NCI-H526 (cell line): ENCODE measurements around the gene ZNF275.
"Not testable (repeated sequence)": the region's sequence is repeated elsewhere in the genome, so short reads cannot be mapped to it uniquely, and the experiment has no call there.

ENCODE experiments used
- DNase-seq, 2 experiments: peaks; one replicate each; lab custom pipeline; 2025; lab: John Stamatoyannopoulos, UW

ZNF275 gene, protein sequence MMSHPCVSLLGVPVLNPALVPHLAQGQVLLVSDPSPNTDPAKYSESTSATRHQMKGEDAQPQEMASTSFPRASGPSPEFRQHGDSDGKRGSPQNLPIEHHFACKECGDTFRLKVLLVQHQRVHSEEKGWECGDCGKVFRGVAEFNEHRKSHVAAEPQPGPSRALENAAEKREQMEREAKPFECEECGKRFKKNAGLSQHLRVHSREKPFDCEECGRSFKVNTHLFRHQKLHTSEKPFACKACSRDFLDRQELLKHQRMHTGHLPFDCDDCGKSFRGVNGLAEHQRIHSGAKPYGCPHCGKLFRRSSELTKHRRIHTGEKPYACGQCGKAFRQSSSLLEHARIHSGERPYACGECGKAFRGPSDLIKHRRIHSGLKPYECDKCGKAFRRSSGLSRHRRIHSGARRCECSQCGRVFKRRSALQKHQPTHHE

DNA sequence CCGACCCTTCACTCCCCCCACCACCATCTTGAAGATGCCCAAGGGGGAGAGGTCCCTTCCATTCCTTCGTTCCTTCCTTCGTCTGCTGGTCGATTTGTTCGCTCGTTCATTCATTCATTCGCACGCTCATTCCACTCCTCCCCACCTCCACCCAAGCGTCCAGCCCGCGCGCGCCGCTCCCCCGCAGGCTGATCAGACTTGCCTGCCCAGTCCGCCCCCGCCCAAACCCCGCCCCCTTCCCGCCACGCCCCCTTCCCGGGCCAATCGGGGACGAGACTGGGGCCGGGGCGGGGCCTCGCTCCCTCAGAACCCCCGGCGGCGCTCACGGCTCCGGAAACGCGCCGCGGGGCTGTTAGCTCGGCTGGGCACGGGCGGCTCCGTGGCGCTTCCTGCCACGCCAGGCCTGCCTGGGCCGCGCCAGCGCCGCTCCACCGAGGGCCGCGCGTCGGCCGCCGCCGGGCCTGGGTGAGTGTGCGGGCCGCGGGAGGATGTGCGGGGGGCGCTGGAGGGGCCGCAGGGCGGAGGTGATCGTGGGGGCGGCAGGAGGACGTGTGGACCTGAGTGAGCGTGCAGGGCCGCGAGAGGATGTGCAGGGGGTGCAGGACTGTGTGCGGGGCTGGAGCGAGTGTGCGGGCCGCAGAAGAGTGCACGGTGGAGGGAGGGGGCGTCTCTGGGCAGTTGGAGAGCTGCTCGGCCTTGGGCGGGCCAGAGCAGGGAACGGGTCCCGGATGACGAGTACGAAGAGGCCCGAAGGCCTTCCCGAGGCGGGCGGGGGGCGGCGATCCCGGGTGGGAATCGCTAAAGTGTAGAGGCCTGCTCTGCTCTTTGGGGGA is at the start of gene ZNF275:
ZNF275 (plus strand) TSS at position 333 of the 833 bp plus-strand sequence. CDS start 2,527 bp downstream, outside the sequence.
- DNase-seq = peak; percentile 17 to 90

DNA sequence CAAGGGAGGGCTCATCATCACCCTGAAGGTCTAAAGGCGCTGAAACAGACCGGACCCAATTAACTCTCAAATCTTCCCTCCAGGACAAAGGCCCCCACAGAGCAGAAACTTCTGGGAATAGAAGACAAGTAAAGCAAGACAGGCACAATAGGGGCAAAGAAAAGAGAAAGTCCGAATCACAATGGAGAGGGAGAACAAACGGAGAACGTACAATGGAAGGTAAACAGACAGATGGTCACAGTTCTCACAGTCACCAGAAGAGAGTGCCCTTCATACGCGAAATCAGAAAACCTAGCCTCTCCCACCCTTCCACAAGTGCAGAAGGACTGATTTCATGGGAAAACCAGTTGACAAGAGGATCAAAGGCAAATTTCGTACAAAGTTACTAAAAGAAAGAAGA is 48.3 kb upstream of the ZNF275 start:
- not testable (repeated sequence) for DNase-seq

DNA sequence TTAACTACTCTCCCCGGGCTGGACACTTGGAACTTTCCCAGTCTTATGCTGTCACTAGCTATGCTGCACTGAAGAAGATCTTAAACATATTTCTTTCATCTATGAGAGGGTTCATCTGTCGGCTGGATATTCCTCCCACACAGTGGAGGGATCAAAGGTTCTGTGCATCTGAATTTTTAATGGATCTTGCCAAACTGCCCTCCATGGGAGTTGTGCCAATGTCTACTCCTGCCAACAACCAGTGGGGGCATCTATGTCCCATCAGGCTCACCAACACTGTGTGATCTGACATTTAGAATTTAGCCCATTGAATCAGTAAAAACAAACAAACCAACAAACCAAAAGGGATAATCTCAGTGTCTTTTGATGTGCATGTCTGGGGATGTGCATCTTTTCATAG is 45.1 kb upstream of the ZNF275 start:
- not testable (repeated sequence) for DNase-seq

DNA sequence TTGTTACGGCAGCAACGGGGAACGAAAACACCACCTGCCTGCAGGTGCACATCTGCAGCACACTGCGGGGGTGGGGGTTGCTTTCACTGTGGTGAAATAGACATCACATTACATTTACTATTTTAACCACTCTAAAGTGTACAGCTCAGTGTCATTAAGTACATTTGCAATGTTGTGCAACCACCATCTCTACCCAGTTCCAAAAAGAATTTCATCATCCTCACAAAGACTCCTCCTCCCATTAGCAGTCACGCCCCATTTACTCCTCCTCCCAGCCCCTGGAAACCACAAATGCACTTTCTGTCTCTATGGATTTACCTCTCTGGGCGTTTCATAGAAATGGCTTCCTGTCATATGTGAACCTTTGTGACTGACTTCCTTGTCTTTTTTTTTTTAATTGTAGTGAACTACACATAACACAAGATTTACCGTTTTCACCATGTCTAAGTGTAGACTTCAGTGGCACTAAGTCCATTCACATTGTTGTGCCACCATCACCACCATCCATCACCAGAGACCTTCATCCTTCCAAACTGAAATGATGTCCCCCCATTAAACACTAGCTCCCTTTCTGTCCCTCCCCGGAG is 40.4 kb upstream of the ZNF275 start:
- DNase-seq = not testable (repeated sequence)

DNA sequence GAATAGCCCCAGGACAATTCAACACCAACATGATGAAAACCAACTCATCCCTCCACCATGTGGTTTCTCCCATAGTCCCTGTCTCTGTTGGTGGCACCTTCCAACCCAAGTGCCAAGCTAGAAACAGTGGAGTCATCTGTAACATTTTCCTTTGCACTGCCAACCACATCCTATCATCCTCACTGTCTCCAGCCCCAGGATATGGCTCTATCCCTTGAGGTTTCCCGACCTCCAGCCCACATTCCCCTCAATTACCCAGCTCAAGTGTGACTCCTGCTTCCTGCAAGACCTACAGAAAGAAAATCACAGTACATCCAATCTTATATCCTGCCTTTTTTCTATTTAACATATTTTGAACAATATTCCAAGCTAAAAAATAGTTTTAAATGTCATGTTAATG is 36.6 kb upstream of the ZNF275 start:
- no peak for DNase-seq

DNA sequence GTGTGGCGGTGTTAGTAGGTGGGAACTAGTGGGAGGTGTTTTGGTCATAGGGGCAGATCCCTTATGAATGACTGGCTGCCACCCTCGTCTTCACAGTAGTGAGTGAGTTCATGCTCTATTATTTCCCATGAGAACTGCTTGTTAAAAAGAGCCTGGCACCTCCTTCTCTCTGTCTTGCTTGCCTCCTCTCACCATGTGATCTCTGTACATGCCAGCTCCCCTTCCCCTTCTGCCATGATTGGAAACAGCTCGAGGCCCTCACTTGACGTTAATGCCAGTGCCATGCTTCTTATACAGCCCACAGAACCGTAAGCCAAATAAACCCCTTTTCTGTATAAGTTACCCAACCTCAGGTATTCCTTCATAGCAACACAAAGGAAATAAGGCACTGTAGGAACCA is 34.1 kb upstream of the ZNF275 start:
- no peak for DNase-seq

DNA sequence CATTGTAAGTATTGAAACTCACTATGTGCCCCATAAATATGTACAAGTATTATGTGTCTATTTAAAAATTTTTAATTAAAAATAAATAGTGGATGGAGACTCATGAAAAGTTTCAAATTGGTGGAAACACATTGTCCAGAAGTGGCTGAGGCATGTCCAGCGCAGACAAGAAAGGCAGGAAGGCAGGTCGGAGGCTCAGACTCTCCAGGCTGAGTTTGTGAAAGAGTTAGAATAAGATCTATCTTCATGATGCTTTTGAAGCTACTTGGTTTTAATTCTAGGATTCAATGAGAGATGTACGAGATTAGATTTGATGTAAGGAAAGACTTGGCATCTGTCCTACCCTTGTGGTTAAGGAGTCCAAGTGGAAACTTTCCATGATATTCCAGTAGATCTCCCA is 32.2 kb upstream of the ZNF275 start:
- no peak for DNase-seq

DNA sequence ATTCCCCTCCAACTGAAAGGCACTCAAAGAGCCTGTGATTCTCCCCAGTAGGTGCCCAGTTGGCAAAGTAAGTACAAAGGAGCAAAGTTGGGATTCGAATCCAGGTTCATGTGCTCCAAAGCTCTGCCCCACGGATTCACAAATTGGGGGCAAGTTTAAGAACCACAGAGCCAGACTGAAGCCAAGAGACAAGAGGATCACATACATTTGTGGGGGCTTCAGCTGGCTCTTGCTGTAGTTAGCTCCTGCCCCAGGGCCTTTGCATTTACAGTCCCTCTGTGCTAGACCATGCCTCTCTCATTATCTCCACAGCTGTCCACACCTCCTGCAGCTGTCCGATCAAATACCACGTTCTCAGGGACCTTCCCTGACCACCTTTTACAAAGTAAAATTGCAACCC is 31.2 kb upstream of the ZNF275 start:
- no peak for DNase-seq

DNA sequence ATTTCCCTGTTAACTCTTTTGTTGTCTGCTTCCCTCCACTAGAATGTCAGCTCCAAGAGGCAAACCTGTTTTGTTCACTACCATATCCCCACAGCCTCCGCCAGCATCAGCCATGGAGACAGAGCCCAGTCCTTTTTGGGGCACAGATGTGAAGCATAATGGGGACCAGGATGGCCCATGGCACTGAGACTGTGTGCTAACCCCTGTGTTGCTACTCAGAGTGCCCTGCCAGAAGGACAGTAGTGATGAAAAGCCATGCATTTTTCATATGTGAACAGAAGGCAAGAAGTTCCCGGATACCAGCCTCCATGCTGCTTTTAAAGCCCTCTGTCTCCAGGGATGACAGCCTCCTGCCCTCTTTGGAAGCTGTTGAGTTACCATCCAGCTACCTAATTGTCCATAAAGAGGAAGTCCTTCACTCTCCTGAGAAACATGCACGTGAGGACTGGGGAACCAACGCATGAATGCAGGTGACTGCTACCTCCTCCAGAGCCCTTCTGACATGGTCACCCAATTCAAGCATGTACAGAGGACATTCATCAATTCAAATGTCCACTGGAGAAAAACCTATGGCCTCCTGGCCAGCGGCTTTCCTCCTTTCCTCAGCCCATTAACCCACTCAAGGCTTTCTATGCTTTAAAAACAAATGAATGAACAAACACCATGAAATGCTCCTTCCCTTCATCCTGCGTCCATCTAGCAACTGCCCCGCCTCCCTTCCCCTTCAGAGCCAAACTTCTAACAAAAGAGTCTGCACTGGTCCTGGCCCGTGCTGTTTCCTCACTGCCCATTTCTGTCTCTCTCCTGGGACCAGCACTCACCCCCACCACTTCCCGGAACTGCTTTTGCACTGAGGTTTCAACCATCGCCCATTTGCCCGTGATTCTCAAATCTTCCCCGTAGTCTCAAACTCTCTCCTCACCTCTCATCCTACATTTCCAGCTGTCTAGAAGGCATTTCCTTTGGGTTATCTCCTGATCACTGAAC is 30.4 kb upstream of the ZNF275 start:
- DNase-seq = no peak

DNA sequence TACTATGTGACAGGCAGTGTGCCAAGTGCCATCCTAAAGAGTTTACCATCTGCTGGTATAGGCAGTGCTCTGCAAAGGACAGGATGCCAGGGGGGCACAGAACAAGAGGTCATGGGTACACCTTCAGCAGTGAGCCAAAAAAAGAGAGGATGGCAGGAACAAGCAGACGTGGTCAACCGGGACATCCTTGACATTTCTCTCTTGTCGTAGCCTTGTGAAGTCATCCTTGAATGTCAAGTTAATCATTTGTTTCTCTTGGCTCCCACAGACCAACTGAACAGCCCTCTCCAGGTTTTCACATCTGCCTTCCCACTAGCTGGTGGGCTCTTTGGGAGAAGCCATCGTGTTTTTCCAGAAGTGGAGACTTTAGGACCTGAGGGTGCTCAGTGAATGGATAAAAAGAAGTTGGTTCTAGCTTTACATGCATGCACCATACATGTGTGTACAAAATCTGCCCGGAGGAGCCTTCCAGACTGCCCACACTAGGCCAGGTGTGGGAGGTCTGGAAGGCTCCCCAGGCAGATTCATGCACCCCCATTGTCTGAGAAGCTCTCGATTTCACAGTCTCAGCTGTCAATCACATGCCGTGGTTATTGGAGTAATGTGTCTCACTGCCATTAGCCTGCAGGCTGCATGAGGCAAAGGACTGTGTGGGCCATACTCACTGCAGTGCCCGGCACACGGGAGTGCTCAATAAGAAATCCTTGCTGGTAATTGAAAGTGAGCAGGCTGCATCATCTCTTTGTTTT is 28.8 kb upstream of the ZNF275 start:
- no peak for DNase-seq

DNA sequence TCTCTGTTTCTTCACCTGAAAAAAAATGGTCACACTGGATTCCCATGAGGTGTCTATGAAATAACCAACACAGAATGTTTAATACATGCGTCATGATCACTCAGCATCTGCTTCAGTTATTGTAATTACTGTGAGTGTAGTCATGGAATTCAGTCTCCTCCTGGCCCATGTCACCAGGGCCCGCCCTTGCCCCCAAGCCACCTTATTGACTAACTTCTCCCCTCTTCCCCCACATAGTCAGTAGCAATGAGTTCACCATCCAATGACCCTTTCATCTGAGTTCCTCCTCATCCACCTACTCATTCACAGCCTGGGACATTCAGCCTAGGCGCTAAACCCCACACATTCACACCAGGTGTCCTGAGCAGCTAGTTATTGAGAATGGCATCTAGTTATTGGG is 28.0 kb upstream of the ZNF275 start:
- no peak for DNase-seq

DNA sequence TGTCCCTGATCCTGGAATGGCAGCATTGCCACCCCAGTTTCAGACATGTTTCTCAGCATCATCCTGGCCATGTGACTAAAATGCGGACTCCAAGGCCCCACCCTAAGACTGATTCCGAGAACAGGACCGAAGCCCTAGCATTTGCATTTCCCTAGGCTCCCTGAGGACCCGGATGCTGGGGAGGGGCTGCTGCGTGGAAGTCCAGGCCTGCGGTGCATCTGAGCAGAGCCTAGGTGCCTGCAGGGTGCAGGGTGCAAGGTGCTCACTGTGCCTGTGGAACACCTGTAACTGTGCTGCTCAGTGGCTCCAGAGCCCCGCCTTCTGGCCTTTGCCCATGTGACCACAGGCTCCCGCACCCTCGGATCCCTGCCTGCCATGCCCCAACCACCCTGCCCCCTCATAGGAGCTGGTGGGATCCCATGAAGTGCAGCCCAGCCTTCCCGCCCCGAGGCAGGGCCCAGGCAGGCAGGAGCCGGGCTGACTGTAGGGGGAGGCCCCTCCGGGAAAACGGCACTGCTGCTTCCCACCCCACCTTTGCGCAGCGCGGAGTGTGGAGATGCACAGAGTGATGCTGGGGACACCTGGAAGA is 27.3 kb upstream of the ZNF275 start:
- DNase-seq = no peak

DNA sequence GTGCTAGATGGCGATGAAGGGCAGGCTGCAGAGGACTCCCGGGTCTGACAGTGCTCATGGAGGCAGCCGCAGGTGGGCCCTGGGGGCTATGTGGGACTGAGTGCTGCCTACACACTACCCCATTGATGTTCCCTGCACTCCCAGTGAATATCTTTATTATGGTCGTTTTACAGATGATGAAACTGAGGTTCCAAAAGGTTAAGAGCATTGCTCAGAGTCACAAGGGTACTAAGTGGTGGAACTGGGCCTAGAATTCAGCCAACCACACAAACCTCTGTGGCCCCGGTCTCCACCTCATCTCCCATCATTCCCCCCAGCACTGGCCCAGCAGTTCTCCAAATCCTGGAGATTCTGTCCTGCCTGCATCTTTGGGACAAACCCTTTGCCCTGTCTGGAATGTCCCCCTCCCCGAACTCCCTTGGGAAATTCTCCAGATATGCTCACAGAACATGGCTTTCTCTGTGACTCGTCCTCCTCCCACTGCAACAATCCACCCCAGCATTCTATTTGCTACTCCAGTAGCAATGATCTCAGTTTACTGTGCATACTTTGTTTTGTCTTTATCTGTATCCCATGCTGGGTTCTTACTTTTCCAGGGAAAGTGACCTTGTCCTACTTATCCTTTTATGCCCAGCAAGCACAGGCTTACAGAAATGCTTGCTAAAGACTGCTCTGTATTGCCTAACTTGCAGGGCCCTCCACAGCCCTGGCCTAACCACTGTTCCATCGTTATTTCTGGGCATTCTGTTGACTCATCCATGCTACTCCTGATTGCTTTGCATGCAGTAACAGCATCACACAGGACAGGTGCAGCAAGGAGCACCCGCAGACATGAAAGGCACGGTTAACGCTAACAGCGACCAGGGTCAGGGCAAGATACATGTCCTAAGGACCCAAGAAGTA is 26.4 kb upstream of the ZNF275 start:
- no peak for DNase-seq

DNA sequence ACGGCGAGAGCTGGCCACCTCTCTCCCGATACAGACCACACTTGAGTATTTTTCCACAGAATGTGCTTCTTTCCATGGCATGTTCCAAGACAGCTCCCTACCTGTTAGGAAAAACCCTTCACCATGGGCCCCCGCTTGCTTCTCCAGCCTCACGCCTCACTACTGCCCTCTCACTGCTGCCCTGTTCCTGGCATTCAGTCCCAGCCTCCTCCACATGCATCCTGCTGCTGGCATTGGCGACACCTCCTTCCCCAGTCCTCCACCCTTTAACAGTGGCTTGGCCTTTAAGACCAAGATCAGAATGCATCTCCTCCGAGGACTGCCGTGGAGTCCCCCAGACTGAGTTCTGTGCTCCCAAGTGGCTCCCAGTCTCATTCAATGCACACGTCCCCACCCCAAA is 23.1 kb upstream of the ZNF275 start:
- no peak for DNase-seq

DNA sequence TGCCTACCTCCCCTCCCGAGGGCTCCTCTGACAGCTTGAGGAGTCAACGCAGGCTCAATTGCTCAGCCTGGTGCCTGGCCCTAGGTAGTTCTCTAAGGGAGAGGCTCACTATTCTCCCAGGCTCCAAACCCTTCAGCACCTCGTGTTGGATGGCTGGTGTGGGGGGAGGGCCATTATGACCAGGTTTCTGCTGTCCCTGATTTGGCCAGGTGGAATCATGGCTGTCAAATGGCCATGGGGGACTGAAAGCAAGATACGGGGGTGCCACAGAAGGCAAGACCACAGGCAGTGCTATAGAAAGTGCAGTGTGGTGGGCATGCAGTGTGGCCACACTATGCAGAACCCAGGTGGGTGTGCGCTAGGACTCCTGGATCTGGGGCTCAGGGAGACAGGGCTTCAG is 21.9 kb upstream of the ZNF275 start:
- no peak for DNase-seq

DNA sequence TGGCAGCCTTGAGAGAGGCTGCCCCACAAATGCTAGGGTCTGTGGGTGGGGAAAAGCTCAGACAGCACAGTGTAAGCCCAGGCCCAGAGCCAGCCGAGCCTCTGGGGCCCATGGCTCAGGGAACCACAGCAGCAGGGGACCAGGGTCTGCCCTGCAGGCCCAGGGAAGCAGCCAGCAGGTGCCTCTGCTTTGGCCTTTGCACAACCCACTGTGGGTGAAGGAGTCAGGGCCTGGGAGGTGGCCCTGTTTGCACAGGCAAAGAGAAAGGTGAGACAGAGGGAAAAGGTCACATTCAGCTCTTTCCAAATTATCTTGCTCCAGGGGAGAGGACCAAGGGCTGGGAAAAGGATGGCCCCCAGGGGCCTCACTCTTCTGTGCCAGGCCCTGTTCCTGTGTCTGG is 21.1 kb upstream of the ZNF275 start:
- DNase-seq = no peak

DNA sequence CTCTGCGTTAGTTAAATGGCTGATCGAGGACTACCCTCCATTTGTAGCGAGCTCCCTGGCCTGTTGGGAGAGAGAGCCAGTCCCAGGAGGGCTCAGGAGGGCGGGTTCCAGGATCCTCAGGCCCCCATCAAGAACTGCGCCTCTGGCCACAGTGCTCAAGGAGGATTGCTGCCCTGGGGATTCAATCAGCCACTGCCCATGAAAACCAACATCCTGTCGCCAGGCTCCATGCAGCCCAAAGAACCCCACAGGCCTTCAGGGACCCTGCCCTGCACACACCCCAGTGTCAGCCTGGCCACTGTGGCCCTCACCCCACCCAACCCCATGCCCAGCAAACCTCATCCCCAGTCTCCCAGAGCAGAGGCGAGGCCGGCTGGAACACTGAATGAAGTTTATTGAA is 16.6 kb upstream of the ZNF275 start:
- DNase-seq = no peak

DNA sequence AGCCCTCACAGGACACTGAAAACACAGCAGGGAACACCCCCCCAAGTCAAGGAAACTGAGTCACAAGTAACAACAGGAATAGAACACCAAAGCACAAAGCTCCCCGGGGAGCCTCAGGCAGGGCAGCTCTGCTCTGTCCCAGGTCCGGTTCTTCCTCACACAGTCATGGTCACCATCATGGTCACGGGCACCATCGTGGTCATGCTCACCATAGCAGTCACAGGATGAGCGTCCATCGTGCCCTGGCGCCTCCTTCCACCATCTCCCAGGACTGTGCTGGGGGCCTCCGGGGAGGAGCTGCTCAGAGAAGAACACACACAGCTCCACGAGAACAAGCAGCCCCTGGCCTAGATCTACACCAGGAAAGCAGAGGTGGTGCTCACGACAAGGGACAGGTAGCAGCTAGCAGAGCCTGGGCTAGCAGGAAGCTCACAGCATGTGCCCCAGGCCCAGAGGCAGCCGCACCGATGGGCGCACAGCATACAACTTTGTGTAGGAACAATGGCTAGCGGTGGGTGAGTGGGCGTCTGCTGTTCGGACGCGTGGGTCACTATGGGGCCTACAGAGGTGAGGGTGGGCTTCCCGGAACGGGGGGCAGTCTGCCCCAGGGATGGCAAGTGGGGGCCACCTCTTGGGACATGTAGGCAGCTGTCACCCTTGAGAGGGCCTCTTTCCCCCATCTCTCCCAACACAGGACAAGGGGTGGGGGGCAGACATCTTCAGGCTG is 15.8 kb upstream of the ZNF275 start:
- no peak for DNase-seq

DNA sequence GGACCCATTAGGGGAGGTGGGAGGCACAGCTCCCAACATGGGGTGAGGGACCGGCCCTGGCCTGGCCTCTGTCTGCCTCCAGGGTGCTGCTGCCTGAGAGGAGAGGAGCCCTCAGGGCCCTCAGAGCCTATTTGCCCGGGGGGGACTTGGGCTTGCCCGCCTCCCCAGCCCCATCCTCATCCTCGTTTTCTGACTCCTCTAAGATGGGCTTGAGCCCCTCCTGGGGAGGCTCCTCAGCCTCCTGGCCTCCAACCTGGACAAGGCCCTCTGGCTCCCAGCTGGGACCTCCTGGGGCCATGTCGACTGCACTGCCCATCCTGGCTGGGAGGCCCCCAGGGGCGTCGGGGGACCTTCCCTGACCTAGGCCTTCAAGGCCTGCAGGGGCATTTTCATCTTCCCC is 15.1 kb upstream of the ZNF275 start:
- no peak for DNase-seq
